ENCODE data around the gene ITGB6.
A peak's percentile ranks its signal among the peaks of the same experiment; 100 is the strongest.

ITGB6 gene

DNA sequence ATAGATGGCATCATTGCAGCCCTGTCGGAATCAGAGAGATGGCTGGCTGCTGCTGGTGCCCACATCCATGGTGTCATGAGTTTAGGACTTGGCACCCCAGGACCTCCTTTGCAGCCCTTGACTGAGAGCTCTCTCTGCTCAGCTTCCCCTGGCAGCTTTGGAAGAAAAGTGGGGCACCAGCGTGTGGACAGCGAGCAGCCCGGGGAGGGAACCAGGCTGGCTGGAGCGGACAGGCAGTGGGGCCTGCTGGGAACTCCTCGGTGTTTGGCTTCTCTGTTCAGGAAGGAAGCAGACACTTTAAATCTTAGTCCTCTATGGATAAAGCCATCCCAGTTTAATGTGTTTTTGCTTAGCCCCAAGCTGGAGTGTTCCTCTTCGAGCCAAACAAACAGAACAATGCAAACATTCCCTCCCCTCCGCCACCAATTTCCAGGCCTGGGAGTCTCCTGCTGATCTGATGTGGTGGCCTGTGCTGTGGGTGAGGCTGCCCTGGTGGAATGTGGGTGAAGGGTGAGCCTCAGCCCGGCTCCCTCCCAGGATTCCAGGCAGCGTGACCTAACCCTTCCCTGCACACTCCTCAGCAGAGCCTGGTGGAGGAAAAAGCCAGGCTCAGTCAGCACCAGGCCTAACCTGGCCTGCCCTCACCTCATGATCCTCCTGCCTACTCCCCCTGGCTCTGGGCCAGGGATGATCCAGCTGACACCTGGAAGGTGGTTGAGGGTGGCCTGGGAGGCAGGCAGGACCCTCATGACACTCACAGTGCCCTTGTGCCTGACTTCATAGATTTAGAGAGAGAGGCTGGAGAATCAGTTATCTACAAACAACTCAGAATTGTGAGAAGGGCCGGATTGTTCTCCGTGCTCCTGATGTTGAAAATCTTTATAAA, 21.6 kb upstream of the ITGB6 start:
- peak; percentile 83 for DNase-seq

DNA sequence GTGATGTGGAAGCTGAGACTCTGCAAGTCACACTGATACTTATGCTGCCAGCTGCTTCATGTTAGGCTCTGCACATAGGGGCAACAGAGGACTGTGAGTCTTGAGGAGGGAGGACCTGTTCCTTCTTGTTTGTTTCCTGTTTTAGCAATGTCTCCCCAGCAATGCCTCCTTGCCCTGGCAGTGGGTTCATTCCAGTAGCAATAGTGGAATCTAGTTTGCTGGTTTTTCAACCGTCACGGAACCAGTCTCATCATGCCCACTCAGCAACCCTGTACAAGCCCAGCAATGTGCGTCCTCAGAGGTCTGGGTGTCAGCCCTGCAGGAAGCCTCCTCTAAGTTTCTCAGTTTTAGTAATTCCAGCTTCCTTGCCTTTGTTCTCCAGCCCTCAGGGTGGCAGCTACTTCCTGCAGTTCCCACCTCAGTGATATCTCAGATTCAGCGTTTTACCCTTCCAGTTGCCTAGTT, 20.5 kb upstream of the ITGB6 start:
- no peak for DNase-seq

- DNase-seq = no peak
These were observed 20.0 kb upstream of the ITGB6 start for GRCh38 chr2:160220026-160220425.

DNA sequence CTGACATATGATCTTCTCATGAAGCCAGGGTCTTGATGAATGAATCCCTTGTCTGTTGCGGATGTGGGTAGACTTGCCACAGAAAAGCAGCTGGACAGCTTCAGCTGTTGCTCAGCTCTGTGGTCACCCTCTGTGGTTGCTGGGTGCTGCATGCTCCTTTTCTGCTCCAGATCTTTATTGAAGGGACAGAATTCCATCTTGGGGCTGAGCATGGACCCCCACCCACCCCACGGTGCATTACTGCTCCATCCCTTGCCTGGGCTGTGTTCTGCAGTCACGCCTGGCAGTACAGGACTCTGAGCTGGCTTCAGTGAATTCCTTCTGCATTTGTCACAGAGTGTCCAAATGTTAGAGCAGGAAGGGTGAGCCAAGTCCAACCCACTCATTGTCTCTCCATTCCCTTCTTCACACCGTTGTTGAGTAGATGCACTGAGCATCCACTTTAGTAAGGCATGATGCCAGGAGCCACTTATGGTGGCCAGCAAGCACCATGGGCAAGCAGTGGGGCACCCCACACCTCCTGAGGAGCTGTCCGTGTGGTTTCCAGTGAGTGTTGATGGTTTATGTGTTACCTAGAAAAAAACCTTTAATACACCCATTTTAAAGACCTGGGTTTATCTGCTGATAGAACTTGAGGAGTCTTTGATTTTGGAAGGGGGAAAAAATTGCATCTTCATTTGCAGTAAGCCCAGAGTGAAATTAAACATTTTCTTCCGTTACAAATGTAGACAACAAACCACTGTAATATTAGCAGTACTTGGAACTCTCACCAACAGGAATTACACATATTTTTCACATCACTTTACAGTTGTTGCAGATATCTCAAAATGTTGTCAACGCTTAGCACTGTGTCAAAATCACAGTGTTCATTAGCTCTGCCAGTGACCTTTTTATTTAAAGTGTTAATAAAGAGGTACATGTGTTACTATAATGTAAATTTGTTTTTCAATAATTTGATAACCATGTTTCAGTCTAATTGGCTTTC, 14.7 kb upstream of the ITGB6 start:
- peak; percentile 93 for DNase-seq

DNA sequence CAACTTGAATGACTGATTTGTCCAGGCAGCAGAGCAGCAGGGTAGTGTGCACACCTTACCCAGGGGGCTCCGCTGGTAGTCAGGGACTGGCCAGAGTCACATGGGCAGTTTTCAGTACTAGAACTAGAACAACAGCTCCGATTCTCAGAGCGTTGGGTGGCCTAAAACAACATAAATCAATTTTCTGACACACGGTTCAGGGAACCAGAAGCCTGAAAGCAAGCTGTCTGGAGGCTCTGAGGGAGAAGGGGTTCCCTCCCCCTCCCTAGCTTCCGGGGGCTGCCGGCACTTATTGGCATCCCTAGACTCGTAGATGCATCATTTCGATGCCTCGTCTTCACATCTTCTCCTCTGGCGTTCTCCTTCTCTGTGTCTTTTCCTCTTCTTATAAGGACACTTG, 13.4 kb upstream of the ITGB6 start:
- DNase-seq = no peak

DNA sequence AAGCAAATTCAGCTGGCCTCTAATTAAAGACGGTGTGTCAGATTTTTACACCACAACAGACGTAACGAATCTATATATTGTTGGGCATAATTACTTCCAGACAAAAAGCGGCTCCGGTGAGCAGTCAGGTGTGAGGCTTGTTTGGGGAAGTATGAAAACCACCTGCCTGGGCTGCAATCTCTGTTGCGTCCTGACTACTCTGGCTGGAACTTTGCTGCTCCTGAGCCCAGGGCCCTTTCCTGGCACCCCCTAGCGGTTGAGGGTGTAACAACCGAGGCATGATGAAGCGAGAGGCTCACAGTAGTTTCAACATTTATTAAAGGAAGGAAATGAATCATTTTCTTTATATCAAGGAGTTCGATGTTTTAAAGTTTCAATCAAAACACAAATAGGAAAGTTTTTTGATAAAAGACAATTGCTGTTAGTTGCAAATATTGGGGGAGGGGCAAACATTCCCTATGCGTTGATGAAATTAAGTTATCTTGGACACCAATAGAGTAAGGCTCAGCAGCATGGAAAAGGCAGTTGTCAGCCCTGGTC, 10.6 kb upstream of the ITGB6 start:
- peak; percentile 59 for DNase-seq

- peak; percentile 96 for DNase-seq
These were observed 9.4 kb upstream of the ITGB6 start for GRCh38 chr2:160209516-160209856.

GRCh38 chr2:160208655-160209515, 8.8 kb upstream of the ITGB6 start:
- DNase-seq = no peak

DNA sequence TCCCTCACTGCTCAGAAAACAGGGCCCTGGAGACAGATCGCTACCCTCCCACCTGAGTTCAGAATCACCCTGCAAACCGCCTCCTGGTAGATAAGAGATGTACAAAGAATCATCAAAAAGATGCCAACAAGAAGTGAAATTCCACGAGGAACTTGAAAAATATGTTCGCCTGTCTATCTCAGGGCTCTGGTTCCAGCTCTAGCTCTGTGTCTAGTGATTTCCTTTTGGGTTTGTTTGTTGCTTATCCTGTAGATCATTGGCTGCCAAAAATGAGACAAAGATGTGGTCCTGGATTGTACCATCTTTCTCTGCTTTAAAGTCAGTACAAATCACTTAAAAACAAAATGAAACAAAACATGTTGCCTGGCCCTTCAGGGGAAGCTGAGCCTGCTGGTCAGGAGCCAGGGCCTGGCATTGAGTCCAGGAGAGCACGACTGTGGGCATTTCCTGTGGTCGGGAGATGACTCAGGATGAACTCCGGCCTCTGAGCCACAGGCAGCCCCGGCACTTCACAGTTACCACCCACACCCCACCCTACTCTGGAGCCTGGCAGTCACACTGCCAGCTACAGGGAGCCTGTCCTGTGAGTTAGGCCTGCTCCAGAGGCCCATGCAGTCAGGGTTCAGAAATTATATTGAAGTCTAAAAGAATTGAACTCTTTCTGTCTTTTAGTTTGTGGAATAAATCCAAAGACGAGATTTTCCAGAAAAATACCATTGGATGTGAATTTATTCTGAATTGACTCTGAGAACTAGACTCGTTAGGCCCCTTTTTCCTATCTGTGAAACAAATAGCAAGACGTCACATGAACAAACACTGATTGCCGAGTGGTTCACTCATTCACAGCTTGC, 8.0 kb upstream of the ITGB6 start:
- DNase-seq = peak; percentile 97

DNA sequence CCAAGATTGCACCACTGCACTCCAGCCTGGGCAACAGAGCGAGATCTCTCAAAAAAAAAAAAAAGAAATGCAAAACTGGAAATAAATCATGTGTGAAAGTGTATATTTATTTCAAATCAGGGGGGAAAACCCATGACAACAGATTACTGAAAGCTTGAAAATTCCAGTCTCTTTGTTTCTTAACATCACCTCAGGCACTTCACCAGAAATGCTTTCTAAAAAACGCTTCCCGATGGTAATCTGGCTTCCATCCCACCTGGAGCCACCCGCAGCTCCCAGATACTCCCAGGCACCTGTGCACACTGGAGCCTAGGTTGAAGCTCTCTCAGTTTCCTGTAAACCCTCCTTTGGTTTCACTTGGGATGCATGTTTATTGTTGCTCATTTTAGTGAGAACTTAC, 7.2 kb upstream of the ITGB6 start:
- no peak for DNase-seq

- DNase-seq = no peak
These were observed 6.4 kb upstream of the ITGB6 start for GRCh38 chr2:160206436-160206835.

- peak; percentile 99 for DNase-seq
These were observed 5.4 kb upstream of the ITGB6 start for GRCh38 chr2:160205505-160205904.

DNA sequence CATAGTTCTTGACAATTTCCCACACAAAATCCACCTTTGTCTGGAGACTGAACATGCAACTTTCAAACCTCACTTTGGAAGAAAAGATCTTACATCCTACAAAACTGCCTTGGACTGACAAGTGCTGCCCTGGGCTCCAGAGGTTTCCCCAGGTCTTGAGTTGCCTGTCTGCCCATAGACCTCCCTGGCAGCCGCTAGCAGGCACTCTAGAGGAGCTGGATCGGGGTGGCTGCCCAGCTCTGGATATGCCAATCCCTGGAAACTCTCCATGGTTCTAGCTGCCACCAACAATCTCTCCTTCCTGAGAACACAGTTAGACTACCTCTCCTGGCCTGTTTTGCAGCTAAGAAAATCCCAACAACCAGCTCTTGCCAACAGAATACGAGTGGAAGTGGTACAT, 3.4 kb upstream of the ITGB6 start:
- no peak for DNase-seq

DNA sequence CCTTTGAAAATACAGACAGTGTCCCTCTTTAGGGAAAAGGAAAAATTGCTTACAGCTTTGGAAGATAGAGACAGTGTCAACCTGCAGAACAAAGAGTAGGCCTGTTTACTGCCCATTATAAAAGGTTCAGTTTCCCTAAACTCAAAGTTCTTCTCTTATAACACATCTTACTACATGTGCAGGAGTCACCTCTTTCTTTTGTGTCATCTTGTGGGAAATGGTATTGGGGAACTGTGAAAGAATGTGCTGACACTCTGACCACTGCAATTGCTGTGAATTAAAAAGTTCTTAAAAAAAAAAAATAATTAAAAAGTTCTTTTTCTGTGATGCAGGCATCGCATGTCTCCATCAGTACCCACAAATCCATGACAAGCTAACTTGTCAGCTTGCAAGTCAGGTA, 2.9 kb upstream of the ITGB6 start:
- no peak for DNase-seq

DNA sequence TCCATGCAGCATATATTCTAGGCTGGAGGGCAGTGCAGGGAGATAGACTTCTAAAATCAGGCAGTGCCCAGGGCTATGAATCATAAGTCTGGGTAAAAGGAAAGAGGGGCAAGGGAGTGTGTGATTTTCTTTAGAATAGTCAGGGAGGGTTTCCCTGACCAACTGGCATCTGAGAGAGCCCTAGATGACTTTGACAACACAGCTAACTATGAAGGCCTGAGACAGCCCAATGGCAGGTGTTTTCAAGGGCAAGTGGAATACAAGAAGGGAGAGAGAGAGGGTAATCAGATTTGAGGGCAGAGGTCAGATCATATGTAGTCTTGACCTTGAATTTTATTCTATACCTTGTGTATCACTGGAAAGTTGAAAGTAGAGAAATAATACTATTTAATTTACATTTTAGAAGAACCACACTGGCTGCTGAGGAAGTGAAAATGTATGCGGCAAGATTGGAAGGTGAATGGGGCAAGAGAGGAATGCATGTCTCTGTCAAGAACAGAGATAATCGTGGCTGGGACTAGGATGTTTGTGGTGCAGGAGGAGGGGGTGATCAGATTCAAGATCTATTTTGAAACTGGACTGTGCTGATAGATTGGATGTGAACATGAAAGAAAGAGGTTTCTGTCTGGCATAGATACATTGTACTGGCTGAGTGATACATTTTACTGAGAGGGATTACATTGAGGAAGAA, 1.9 kb upstream of the ITGB6 start:
- no peak for DNase-seq

- DNase-seq = no peak
These were observed 849 bp upstream of the ITGB6 start for GRCh38 chr2:160200921-160201320.

- no peak for DNase-seq
These were observed 1.0 kb downstream of the ITGB6 start for GRCh38 chr2:160199053-160199452.

DNA sequence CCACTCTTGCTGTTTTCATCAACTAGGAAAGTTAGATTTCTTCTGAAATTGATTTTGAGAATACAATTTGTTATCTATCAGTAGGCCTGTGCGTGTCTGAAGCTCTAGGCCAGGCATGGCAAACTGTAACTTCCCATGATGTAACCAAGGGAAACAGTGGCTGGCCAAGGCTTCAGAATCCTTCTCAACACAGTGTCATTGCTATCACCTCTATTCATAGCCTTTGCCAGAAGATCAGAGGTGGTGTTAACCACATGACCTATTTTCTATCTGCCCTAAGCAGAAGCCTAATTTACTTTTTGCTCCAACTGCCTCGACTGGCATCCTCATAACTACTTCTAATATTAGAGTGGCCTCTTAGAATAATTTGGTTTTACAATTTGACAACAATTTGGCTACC, 2.5 kb downstream of the ITGB6 start:
- DNase-seq = no peak

- peak; percentile 26 for DNase-seq
These were observed 5.1 kb downstream of the ITGB6 start for GRCh38 chr2:160194946-160195345.

- DNase-seq = peak; percentile 54
These were observed 5.7 kb downstream of the ITGB6 start for GRCh38 chr2:160194351-160194750.

Data from EL (cell line).